ENCODE measurements around the gene KIFC1.

DNA sequence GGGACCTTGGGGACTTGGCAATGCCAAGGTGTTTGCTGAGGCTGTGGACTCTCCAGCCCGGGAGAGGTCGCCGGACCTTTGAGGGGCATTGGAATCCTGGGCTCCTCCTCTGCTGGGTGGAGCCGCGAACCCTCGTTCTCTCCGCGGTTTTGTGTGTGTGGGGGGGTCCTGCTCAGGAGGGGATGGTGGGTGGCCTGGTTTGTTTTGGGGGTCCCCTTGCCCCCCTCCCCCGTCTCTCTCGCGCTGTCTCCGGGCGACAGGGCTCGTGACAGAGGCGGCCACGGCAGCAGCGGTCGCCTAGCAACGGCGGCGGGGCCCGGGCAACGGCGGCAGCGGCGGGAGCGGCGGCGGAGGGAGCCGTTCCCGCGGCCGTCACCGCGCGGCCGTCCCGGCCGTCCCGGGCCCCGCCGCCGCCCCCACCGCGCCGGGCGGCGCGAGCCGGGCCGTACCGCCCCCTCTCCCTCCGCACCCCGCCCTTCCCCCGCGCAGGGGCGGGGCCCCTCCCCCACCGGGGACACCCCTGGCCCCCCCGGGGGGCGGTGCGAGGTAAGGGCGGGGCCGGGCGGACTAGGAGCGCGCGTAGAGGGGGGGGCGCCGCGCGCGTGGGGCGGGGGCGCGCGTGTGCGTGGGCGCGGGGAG is 36.1 kb downstream of the KIFC1 start:
- TF ChIP-seq, protein P1, sequence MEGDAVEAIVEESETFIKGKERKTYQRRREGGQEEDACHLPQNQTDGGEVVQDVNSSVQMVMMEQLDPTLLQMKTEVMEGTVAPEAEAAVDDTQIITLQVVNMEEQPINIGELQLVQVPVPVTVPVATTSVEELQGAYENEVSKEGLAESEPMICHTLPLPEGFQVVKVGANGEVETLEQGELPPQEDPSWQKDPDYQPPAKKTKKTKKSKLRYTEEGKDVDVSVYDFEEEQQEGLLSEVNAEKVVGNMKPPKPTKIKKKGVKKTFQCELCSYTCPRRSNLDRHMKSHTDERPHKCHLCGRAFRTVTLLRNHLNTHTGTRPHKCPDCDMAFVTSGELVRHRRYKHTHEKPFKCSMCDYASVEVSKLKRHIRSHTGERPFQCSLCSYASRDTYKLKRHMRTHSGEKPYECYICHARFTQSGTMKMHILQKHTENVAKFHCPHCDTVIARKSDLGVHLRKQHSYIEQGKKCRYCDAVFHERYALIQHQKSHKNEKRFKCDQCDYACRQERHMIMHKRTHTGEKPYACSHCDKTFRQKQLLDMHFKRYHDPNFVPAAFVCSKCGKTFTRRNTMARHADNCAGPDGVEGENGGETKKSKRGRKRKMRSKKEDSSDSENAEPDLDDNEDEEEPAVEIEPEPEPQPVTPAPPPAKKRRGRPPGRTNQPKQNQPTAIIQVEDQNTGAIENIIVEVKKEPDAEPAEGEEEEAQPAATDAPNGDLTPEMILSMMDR (conservative IDR thresholded peaks at IDR 0.05), result no peak
- TF ChIP-seq ZFX (IDR thresholded peaks at IDR 0.05), result no peak
